HCT116 (cell line): ENCODE data around the gene CEP55.

Experiments used
- EGR1 ChIP-seq: IDR thresholded peaks from 2 replicates; pipeline ENCODE4 v1.6.1; 2012; ENCODE audit warnings: low read depth
- ELF1 ChIP-seq: IDR thresholded peaks from 2 replicates; pipeline ENCODE4 v1.6.1; 2012; ENCODE audit warnings: low read depth, borderline replicate concordance
- EZH2 ChIP-seq: fragments of 200-600 bp; sonication (generic); IDR thresholded peaks from 2 replicates; pipeline ENCODE4 v1.6.1; 2017; ENCODE audit warnings: antibody characterized with exemption, mixed run types
- JUND ChIP-seq: IDR thresholded peaks from 2 replicates; pipeline ENCODE4 v1.6.1; 2012
- POLR2A ChIP-seq: IDR thresholded peaks from 2 replicates; pipeline ENCODE4 v1.7.0; 2011; ENCODE audit warnings: borderline replicate concordance; ENCODE audit not compliant: insufficient read depth, insufficient read length; ENCODE audit errors: extremely low read depth
- POLR2AphosphoS5 ChIP-seq: IDR thresholded peaks from 2 replicates; pipeline ENCODE4 v1.6.1; 2011; ENCODE audit warnings: mild to moderate bottlenecking, low read depth, low read length, moderate library complexity
- REST ChIP-seq: IDR thresholded peaks from 2 replicates; pipeline ENCODE4 v1.6.1; 2012; ENCODE audit warnings: low read depth
- SIN3A ChIP-seq: IDR thresholded peaks from 2 replicates; pipeline ENCODE4 v1.6.1; 2012; ENCODE audit warnings: low read depth
- SP1 ChIP-seq: IDR thresholded peaks from 2 replicates; pipeline ENCODE4 v1.6.1; 2012; ENCODE audit warnings: low read depth
- SRF ChIP-seq: IDR thresholded peaks from 2 replicates; pipeline ENCODE4 v1.6.1; 2012; ENCODE audit warnings: low read depth
- YY1 ChIP-seq: IDR thresholded peaks from 2 replicates; pipeline ENCODE4 v1.6.1; 2011; ENCODE audit warnings: low read length, low read depth, moderate library complexity, mild to moderate bottlenecking; ENCODE audit not compliant: insufficient replicate concordance; ENCODE audit errors: extremely low read depth
- ZNF274 ChIP-seq: fragments of 200-500 bp; sonication (Bioruptor generic); IDR thresholded peaks from 2 replicates; pipeline ENCODE4 v1.6.1; 2014; ENCODE audit warnings: mild to moderate bottlenecking, low read depth, low read length, inconsistent platforms
- TF ChIP-seq, protein P1 (sequence below), 3 experiments: fragments of 200-600 bp in 1 of 3; sonication (generic) in 1 of 3; IDR thresholded peaks in 2 of 3; conservative IDR thresholded peaks in 1 of 3; 2 replicates each; pipeline ENCODE4 v1.5.1; 2012 to 2017; ENCODE audit warnings: low read depth in 2 of 3, low read length in 2 of 3, antibody characterized with exemption in 1 of 3, borderline replicate concordance in 1 of 3, control low read depth in 1 of 3, mild to moderate bottlenecking in 1 of 3, mixed read lengths in 1 of 3, mixed run types in 1 of 3, moderate library complexity in 1 of 3; ENCODE audit not compliant: insufficient read depth in 1 of 3
- TF ChIP-seq, protein P2 (sequence below): IDR thresholded peaks from 2 replicates; pipeline ENCODE4 v1.6.1; 2012

GRCh38 chr10:93471110-93471651 lies 25.2 kb upstream of the CEP55 start:
- TF ChIP-seq, protein P1, sequence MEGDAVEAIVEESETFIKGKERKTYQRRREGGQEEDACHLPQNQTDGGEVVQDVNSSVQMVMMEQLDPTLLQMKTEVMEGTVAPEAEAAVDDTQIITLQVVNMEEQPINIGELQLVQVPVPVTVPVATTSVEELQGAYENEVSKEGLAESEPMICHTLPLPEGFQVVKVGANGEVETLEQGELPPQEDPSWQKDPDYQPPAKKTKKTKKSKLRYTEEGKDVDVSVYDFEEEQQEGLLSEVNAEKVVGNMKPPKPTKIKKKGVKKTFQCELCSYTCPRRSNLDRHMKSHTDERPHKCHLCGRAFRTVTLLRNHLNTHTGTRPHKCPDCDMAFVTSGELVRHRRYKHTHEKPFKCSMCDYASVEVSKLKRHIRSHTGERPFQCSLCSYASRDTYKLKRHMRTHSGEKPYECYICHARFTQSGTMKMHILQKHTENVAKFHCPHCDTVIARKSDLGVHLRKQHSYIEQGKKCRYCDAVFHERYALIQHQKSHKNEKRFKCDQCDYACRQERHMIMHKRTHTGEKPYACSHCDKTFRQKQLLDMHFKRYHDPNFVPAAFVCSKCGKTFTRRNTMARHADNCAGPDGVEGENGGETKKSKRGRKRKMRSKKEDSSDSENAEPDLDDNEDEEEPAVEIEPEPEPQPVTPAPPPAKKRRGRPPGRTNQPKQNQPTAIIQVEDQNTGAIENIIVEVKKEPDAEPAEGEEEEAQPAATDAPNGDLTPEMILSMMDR (IDR thresholded peaks at IDR 0.05 in 2 of 3, conservative IDR thresholded peaks at IDR 0.05 in 1 of 3; ENCODE audit: borderline replicate concordance in 1 of 3, insufficient read depth in 1 of 3, low read depth in 2 of 3, low read length in 2 of 3) = no peak
- TF ChIP-seq ZNF274 (no peak), SP1 (no peak), SRF (no peak), POLR2A (no peak), REST (no peak), ELF1 (no peak), SIN3A (no peak), EZH2 (no peak), JUND (no peak), POLR2AphosphoS5 (no peak), EGR1 (no peak), YY1 (no peak)
- TF ChIP-seq, protein P2, sequence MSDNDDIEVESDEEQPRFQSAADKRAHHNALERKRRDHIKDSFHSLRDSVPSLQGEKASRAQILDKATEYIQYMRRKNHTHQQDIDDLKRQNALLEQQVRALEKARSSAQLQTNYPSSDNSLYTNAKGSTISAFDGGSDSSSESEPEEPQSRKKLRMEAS = no peak
